Glomerular visceral epithelial cell (primary cell): ENCODE measurements around the gene KIDINS220.

Experiments
- DNase-seq: peaks from one replicate; pipeline ENCODE4 v3.0.0-alpha.2; 2016; ENCODE audit errors: extremely low spot score

KIDINS220 gene

GRCh38 chr2:8851811-8852560 lies 14.6 kb upstream of the KIDINS220 start:
- DNase-seq: no peak

- DNase-seq: no peak
These were observed 13.6 kb upstream of the KIDINS220 start for GRCh38 chr2:8850845-8851487.

GRCh38 chr2:8849327-8849726 lies 11.9 kb upstream of the KIDINS220 start:
- peak; percentile 18 for DNase-seq

GRCh38 chr2:8848328-8849100 lies 11.1 kb upstream of the KIDINS220 start:
- no peak for DNase-seq

GRCh38 chr2:8847400-8847799 lies 10.0 kb upstream of the KIDINS220 start:
- no peak for DNase-seq

- DNase-seq: no peak
These were observed 4.5 kb upstream of the KIDINS220 start for GRCh38 chr2:8841932-8842331.

GRCh38 chr2:8840475-8841091 lies 3.2 kb upstream of the KIDINS220 start:
- no peak for DNase-seq

- DNase-seq: no peak
These were observed 2.0 kb upstream of the KIDINS220 start for GRCh38 chr2:8839189-8839965.

- no peak for DNase-seq
These were observed 355 bp upstream of the KIDINS220 start for GRCh38 chr2:8837795-8838140.

- DNase-seq: no peak
These were observed 2.1 kb downstream of the KIDINS220 start for GRCh38 chr2:8835279-8835678.

GRCh38 chr2:8833853-8834252 lies 3.6 kb downstream of the KIDINS220 start:
- DNase-seq: no peak

- no peak for DNase-seq
These were observed 5.9 kb downstream of the KIDINS220 start for GRCh38 chr2:8831516-8831915.

- no peak for DNase-seq
These were observed 9.7 kb downstream of the KIDINS220 start for GRCh38 chr2:8827729-8828128.

GRCh38 chr2:8822218-8822617 lies 15.2 kb downstream of the KIDINS220 start:
- no peak for DNase-seq

GRCh38 chr2:8821276-8822217 lies 15.9 kb downstream of the KIDINS220 start:
- no peak for DNase-seq

GRCh38 chr2:8819948-8820347 lies 17.5 kb downstream of the KIDINS220 start:
- no peak for DNase-seq

GRCh38 chr2:8819194-8819593 lies 18.2 kb downstream of the KIDINS220 start:
- DNase-seq: peak; percentile 9

GRCh38 chr2:8817221-8817620 lies 20.2 kb downstream of the KIDINS220 start:
- DNase-seq: no peak

GRCh38 chr2:8806885-8807704 lies 30.3 kb downstream of the KIDINS220 start:
- DNase-seq: no peak
